C4-2B (cell line): ENCODE results near the gene ARHGAP26.

ENCODE experiments used
- ZFX ChIP-seq: fragments of 450-650 bp; IDR thresholded peaks from 2 replicates; pipeline ENCODE4 v1.6.1; 2017
- TF ChIP-seq, protein P1 (sequence below): fragments of 450-650 bp; conservative IDR thresholded peaks from 2 replicates; pipeline ENCODE4 v1.5.1; 2017; ENCODE audit warnings: mild to moderate bottlenecking

DNA sequence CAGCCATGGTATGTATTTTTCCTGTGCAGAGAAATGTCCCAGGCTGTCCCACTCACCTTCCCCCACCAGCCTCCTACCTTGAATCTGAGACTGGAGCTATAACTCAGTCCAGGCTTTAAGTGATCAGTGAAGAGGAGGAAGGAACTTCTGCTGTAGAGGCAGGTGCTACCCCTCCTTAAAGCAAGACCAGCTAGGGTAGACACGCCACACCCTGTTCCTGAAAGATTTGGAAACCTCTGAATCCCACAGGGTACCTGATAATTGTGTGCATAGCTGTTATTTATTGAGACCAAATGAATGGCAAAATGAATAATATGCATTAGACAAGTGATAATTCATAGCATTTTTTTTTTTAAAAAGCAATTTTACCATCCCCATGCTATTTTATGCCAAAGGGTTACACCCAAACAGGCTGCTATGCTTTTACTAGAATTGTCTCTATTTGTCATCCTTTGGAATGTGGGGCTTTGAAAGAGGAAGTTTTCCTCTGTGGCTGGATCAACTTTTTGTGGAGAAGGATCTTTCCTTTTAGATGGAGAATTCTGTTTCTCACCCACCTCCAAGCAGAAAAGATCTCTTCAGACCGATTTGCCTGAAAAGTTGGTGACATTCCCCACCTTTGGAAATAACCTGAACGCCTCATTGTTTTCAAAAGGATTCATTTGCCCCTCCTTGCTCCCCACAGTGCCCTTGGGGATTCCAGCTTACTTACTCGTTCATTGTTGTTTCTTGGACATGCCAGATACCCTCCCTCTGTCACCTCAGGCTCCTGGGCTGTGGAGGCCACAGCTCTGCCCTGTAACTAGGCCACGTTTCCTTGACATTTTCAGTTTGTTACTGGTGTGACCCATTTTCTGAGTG is 384.6 kb downstream of the ARHGAP26 start:
- TF ChIP-seq, protein P1, sequence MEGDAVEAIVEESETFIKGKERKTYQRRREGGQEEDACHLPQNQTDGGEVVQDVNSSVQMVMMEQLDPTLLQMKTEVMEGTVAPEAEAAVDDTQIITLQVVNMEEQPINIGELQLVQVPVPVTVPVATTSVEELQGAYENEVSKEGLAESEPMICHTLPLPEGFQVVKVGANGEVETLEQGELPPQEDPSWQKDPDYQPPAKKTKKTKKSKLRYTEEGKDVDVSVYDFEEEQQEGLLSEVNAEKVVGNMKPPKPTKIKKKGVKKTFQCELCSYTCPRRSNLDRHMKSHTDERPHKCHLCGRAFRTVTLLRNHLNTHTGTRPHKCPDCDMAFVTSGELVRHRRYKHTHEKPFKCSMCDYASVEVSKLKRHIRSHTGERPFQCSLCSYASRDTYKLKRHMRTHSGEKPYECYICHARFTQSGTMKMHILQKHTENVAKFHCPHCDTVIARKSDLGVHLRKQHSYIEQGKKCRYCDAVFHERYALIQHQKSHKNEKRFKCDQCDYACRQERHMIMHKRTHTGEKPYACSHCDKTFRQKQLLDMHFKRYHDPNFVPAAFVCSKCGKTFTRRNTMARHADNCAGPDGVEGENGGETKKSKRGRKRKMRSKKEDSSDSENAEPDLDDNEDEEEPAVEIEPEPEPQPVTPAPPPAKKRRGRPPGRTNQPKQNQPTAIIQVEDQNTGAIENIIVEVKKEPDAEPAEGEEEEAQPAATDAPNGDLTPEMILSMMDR = no peak
- TF ChIP-seq ZFX = no peak
